PC-9 (cell line): Measurements from ENCODE around the gene LAX1. TPM values are rescaled to one million over a fixed set of nuclear protein-coding genes. Genes with fewer than 3 reads are reported as not detected.

Experiments used
- BruUV-seq: library from RNA; stranded (reverse); fragments of 400-500 nt; replicated peaks from 2 replicates; lab custom pipeline; 2021; lab: Mats Ljungman, UMichigan
- CTCF ChIA-PET: fragments of 300-600 bp; sonication (Branson Sonifier 250); formaldehyde crosslinking; loops from one replicate; lab custom pipeline; 2022; ENCODE audit warnings: antibody characterized with exemption; lab: Charles Lee
- POLR2A ChIA-PET: fragments of 300-600 bp; sonication (Branson Sonifier 250); formaldehyde crosslinking; loops from one replicate; lab custom pipeline; 2022; ENCODE audit warnings: antibody characterized with exemption; ENCODE audit not compliant: unreplicated experiment; lab: Charles Lee
- DNase-seq, 2 experiments: peaks; one replicate each; pipeline versions ENCODE4 v3.0.0 to v3.0.0-alpha.2; 2015 to 2022; ENCODE audit warnings: mixed read lengths in 1 of 2
- H2AFZ ChIP-seq: fragments of 200-600 bp; sonication (generic); 2 replicates; pipeline ENCODE4 v1.8.1; 2017; ENCODE audit warnings: antibody characterized with exemption
- H3F3A ChIP-seq: fragments of 200-600 bp; sonication (generic); 2 replicates; pipeline ENCODE4 v1.8.1; 2017; ENCODE audit warnings: antibody characterized with exemption, mild to moderate bottlenecking, low read depth; ENCODE audit not compliant: insufficient read depth
- H3K27ac ChIP-seq: fragments of 200-600 bp; sonication (generic); 2 replicates; pipeline ENCODE4 v1.6.1; 2016; ENCODE audit warnings: mixed run types
- H3K27me3 ChIP-seq: fragments of 200-600 bp; sonication (generic); 2 replicates; pipeline ENCODE4 v1.6.1; 2016; ENCODE audit warnings: low read depth, mixed run types; ENCODE audit not compliant: insufficient read depth
- H3K36me3 ChIP-seq: fragments of 200-600 bp; sonication (generic); 2 replicates; pipeline ENCODE4 v1.6.1; 2016; ENCODE audit warnings: low read depth, mixed run types
- H3K4me1 ChIP-seq: fragments of 200-600 bp; sonication (generic); replicated peaks from 2 replicates; pipeline ENCODE4 v1.6.1; 2016; ENCODE audit warnings: mixed run types; ENCODE audit not compliant: insufficient read depth
- H3K4me2 ChIP-seq: fragments of 200-600 bp; sonication (generic); 2 replicates; pipeline ENCODE4 v1.6.1; 2017; ENCODE audit warnings: mixed run types
- H3K4me3 ChIP-seq: fragments of 200-600 bp; sonication (generic); 2 replicates; pipeline ENCODE4 v1.6.1; 2016; ENCODE audit warnings: mixed run types
- H3K79me2 ChIP-seq: fragments of 200-600 bp; sonication (generic); 2 replicates; pipeline ENCODE4 v1.6.1; 2017; ENCODE audit warnings: low read depth, mixed run types
- H3K9me2 ChIP-seq: fragments of 200-600 bp; sonication (generic); 2 replicates; pipeline ENCODE4 v1.8.1; 2017; ENCODE audit warnings: mild to moderate bottlenecking; ENCODE audit not compliant: insufficient read depth
- H3K9me3 ChIP-seq: fragments of 200-600 bp; sonication (generic); 2 replicates; pipeline ENCODE4 v1.8.1; 2016; ENCODE audit warnings: low read depth; ENCODE audit not compliant: insufficient read depth
- H4K20me1 ChIP-seq: fragments of 200-600 bp; sonication (generic); 2 replicates; pipeline ENCODE4 v1.8.1; 2017; ENCODE audit not compliant: insufficient read depth
- EZH2 ChIP-seq: fragments of 200-600 bp; sonication (generic); IDR thresholded peaks from 2 replicates; pipeline ENCODE4 v1.8.0; 2017; ENCODE audit warnings: antibody characterized with exemption, low read depth
- intact Hi-C: fragments of 100-400 bp; cut with micrococcal nuclease; formaldehyde crosslinking; loops from one replicate; pipeline ENCODE4 v1.10.0; 2022; ENCODE audit not compliant: unreplicated experiment
- total RNA-seq: library from RNA; stranded (reverse); gene quantifications from 2 replicates; pipeline ENCODE4 v1.2.3, GENCODE V29; 2021
- TF ChIP-seq, protein P1 (sequence below): fragments of 200-600 bp; sonication (generic); conservative IDR thresholded peaks from 2 replicates; pipeline ENCODE4 v1.6.1; 2017; ENCODE audit warnings: mixed run types, antibody characterized with exemption, mild to moderate bottlenecking, moderate library complexity

The LAX1 gene
- total RNA-seq, 1 experiment from 2014 or later = not detected

DNA sequence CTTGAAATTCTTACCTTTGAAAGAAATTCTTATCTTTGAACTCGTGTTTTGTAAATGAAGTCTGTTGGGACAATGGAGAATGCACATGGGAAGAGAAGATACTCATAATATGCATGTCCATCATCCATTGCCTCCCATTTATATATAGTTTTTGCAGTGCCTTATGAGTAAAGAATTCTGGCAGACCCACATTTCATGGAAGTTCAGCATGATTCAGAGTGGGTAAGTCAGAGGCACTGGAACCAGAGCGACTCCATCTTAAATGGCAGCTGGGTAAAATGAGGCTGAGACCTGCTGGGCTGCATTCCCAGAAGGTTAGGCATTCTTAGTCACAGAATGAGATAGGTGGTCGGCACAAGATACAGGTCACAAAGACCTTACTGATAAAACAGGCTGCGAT is 13.8 kb downstream of the LAX1 start:
- Histone ChIP-seq H3K27me3 (no peaks in the 10 kb centered on the region), H3K9me3 (no peaks in the 10 kb centered on the region), H3K4me3 (no peak overlapping the region), H3K9me2 (no peaks in the 10 kb centered on the region), H3K36me3 (no peaks in the 10 kb centered on the region), H3K79me2 (no peaks in the 10 kb centered on the region), H2AFZ (no peak overlapping the region), H4K20me1 (no peaks in the 10 kb centered on the region), H3F3A (0 out of 2 replicates have a peak, but pooled peaks cover 7% of the 10 kb centered on the region), H3K27ac (no peak overlapping the region), H3K4me2 (no peak overlapping the region), H3K4me1 (no peaks in the 10 kb centered on the region)
- CTCF ChIA-PET = no interaction called here
- POLR2A ChIA-PET = no interaction called here
- DNase-seq = no peak
- intact Hi-C loops = no loop called here
- BruUV-seq = no TSS peak
- TF ChIP-seq EZH2 = no peak
- TF ChIP-seq, protein P1, sequence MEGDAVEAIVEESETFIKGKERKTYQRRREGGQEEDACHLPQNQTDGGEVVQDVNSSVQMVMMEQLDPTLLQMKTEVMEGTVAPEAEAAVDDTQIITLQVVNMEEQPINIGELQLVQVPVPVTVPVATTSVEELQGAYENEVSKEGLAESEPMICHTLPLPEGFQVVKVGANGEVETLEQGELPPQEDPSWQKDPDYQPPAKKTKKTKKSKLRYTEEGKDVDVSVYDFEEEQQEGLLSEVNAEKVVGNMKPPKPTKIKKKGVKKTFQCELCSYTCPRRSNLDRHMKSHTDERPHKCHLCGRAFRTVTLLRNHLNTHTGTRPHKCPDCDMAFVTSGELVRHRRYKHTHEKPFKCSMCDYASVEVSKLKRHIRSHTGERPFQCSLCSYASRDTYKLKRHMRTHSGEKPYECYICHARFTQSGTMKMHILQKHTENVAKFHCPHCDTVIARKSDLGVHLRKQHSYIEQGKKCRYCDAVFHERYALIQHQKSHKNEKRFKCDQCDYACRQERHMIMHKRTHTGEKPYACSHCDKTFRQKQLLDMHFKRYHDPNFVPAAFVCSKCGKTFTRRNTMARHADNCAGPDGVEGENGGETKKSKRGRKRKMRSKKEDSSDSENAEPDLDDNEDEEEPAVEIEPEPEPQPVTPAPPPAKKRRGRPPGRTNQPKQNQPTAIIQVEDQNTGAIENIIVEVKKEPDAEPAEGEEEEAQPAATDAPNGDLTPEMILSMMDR = no peak

DNA sequence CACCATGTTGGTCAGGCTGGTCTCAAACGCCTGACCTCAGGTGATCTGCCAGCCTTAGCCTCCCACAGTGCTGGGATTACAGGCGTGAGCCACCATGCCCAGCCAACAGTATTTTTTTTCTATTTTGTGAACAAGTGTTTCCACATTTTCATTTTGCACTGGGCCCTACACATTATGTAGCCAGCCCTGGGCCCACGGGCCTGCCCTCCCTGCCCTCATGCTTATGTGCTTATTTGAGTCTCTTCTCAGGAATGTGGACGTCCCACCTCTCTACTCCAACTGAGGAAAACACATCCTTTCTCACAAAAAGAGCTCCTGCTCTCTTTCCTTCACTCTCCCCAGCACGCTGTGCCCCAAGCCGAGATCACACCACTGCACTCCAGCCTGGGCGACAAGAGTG is 17.0 kb downstream of the LAX1 start:
- intact Hi-C loops = no loop called here
- CTCF ChIA-PET = no interaction called here
- POLR2A ChIA-PET = interaction anchor here (0.7 kb wide), 1 partner anchor 345 kb away, joined by 4 read pairs; no protein-coding TSS in a partner anchor
- Histone ChIP-seq H3K36me3 (no peaks in the 10 kb centered on the region), H3K4me3 (no peak overlapping the region), H3K27ac (no peak overlapping the region), H3K4me1 (no peaks in the 10 kb centered on the region), H3K27me3 (no peaks in the 10 kb centered on the region), H4K20me1 (no peaks in the 10 kb centered on the region), H3K4me2 (no peak overlapping the region), H2AFZ (no peak overlapping the region), H3K79me2 (no peaks in the 10 kb centered on the region), H3F3A (0 out of 2 replicates have a peak, but pooled peaks cover 11% of the 10 kb centered on the region), H3K9me2 (no peaks in the 10 kb centered on the region), H3K9me3 (no peaks in the 10 kb centered on the region)
- no peak for TF ChIP-seq EZH2
- TF ChIP-seq, protein P1 = no peak
- no TSS peak for BruUV-seq
- no peak for DNase-seq

DNA sequence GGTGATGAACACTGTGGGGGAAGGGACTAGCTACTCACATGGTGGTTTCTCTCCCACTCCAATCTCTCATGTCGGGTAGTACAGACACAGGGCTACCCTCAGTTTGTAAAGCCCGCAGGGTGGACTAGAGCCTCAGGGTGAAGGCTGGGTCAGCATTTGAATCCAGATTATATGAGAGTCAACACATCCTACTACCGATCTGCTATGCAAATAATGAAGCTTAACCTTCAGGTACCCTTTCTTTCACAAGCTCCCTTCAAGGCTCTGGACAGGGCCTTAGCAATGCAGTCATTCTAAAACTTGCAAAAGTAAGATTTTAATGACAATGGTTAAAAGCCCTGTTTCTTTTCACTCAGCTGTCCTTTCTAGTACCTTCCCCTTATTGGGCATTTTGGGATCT is 25.0 kb downstream of the LAX1 start:
- BruUV-seq = no TSS peak
- H3K9me3 ChIP-seq = no peaks in the 10 kb centered on the region
- CTCF ChIA-PET = interaction anchor here (0.5 kb wide), 1 partner anchor 120 kb away, joined by 4 read pairs; no protein-coding TSS in a partner anchor
- no peaks in the 10 kb centered on the region for H3K36me3 ChIP-seq
- peaks cover 18% of the 10 kb centered on the region; the same call in 1 of the 2 replicates for H3F3A ChIP-seq
- peaks cover 18% of the 10 kb centered on the region for H3K4me1 ChIP-seq
- no peak for TF ChIP-seq EZH2
- TF ChIP-seq, protein P1 = no peak
- H3K27ac ChIP-seq = no peak overlapping the region
- no peak overlapping the region for H2AFZ ChIP-seq
- no peak overlapping the region for H3K4me3 ChIP-seq
- POLR2A ChIA-PET = no interaction called here
- intact Hi-C loops = no loop called here
- no peaks in the 10 kb centered on the region for H3K9me2 ChIP-seq
- DNase-seq = no peak
- no peak overlapping the region for H3K4me2 ChIP-seq
- no peaks in the 10 kb centered on the region for H4K20me1 ChIP-seq
- H3K27me3 ChIP-seq = no peaks in the 10 kb centered on the region
- H3K79me2 ChIP-seq = no peaks in the 10 kb centered on the region
